IPS DF 4.7 (cell line): ENCODE measurements around the gene BFAR.
"Not testable (repeated sequence)": the region's sequence is repeated elsewhere in the genome, so short reads cannot be mapped to it uniquely, and the experiment has no call there.

Source experiments
- DNase-seq: peaks from one replicate; pipeline ENCODE4 v3.0.0-alpha.2; 2013; ENCODE audit warnings: low spot score; ENCODE audit errors: extremely low read depth

Gene BFAR

DNA sequence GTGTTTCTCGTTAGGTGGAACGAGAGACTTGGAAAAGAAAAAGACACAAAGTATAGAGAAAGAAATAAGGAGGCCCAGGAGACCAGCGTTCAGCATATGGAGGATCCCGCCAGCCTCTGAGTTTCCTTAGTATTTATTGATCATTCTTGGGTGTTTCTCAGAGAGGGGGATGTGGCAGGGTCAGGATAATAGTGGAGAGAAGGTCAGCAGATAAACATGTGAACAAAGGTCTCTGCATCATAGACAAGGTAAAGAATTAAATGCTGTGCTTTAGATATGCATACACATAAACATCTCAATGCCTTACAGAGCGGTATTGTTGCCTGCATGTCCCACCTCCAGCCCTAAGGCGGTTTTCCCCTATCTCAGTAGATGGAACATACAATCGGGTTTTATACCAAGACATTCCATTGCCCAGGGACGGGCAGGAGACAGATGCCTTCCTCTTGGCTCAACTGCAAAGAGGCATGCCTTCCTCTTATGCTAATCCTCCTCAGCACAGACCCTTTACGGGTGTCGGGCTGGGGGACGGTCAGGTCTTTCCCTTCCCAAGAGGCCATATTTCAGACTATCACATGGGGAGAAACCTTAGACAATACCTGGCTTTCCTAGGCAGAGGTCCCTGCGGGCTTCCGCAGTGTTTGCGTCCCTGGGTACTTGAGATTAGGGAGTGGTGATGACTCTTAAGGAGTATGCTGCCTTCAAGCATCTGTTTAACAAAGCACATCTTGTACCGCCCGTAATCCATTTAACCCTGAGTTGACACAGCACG is 3.6 kb downstream of the BFAR start:
- DNase-seq = not testable (repeated sequence)

DNA sequence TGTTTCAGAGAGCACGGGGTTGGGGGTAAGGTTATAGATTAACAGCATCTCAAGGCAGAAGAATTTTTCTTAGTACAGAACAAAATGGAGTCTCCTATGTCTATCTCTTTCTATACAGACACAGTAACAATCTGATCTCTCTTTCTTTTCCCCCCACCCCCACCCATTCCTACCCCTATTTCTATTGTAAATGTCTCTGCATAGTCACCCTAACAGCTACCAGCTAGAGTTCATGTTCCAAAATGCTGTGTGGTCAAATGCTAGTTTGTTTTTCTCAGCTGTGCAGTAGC is 4.1 kb downstream of the BFAR start:
- not testable (repeated sequence) for DNase-seq

DNA sequence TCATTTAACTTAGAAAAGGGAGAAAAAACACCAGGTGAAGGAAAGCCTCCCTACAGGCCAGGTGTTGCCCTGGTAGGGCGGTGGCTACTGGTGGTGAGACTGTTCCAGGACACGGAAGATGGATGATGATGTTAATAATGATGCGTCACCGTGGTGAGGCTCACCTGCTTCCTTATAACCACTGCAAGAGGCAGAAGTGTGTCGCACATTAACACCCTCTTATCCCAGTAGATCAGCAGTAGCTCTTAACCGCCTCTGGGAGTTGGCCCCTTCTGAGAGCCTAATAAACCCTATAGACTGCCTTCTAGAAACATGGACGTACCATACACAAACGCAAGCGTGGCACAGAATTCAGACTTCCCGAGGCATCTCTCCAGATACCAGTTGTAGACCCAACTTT is 7.8 kb downstream of the BFAR start:
- DNase-seq = no peak

DNA sequence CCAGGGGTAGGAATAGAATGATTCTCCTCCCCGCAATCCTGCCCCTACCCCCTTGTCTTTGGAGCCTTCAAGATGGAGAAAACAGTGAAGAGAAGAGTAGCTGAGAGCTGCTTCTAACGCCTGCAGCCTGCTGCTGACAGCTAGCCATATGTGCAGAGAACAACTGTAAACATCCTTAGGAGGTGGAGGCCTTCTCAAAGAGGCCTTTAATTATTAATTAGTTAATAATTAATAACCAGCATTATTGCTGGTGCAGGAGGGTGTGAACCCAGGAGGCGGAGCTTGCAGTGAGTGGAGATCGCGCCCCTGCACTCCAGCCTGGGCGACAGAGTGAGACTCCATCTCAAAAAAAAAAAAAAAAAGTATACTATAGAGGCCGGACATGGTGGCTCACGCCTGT is 8.5 kb downstream of the BFAR start:
- DNase-seq = no peak

DNA sequence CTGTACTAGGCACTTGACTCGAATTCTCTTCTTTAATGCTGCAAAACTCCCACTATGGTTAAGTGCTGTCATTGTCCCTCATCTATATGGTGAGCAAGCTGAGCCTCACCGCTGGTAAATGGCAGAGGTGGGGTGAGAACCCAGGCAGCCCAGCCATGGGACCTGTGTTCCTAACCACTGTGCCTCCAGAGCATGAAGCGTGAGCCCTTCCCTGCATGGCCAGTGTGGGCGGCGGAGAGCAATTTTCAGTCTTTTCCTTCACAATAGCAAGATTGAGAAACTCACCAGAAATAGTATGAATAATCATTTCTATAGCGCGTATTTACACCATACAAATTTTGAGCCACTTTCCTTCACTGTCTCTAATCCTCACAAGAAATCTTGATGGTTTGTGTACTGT is 9.2 kb downstream of the BFAR start:
- no peak for DNase-seq

DNA sequence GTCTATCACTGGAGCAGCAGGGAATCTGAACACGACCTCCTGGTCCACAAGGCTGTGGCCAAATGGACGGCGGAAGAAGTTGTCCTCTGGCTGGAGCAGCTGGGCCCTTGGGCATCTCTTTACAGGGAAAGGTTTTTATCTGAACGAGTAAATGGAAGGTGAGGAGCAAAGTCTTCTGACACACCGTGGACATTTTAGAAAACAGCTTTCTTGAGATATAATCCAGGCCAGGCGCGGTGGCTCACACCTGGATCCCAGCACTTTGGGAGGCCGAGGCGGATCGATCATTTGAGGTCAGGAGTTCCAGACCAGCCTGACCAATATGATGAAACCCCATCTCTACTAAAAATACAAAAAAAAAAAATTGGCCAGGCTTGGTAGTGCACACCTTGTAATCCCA is 17.1 kb downstream of the BFAR start:
- DNase-seq = no peak

DNA sequence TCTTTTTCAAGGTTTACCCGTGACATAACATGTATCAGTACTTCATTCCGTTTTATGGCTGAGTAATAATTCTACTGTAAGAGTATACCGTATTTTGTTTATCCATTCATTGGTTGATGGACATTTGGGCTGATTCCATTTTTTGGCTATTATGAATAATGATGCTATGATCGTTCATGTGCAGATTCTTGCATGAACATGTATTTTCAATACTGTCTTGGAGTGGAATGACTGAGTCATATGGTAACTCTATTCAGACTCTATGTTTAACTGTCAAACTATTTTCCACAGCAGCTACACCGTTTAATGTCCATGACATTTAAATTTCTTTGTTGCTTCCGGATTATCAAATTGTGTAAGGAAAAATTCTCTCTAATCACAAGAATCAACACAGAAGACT is 17.9 kb downstream of the BFAR start:
- no peak for DNase-seq

DNA sequence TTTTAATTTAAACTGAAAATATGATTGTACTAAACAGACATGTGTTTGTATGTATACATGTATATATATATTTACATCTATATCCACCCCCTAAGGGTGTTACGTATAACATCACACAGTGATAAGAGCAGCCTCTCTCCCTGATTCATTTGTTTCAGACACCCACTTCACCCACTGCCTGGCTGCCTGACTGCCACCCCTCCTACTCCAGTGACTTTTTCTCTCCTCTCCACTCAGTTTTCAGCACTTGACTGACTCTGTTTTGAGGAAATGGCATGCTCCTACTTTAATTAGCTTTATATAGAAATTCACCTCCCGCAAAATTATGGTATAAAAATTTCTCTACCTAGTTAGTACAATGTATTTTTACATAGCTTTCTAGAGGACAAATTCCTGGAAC is 20.0 kb downstream of the BFAR start:
- no peak for DNase-seq

DNA sequence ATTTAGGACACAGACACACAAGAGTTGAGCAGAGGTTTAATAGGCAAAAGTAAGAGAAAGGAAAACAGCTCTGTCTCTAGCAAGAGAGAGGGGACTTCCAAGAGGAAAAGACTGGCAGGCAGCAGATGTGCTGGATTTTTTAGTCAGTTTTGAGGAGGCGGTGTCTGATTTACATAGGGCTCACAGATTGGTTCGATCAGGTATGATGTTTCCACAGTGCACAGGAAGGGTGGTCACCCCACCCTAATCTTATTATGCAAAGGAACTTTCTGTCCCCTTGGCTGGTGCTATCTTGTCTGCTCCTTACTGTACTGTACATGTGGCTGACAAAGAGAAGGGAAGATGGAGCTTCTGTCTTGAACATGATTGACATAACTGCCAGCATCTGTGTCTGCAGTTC is 25.3 kb downstream of the BFAR start:
- no peak for DNase-seq

DNA sequence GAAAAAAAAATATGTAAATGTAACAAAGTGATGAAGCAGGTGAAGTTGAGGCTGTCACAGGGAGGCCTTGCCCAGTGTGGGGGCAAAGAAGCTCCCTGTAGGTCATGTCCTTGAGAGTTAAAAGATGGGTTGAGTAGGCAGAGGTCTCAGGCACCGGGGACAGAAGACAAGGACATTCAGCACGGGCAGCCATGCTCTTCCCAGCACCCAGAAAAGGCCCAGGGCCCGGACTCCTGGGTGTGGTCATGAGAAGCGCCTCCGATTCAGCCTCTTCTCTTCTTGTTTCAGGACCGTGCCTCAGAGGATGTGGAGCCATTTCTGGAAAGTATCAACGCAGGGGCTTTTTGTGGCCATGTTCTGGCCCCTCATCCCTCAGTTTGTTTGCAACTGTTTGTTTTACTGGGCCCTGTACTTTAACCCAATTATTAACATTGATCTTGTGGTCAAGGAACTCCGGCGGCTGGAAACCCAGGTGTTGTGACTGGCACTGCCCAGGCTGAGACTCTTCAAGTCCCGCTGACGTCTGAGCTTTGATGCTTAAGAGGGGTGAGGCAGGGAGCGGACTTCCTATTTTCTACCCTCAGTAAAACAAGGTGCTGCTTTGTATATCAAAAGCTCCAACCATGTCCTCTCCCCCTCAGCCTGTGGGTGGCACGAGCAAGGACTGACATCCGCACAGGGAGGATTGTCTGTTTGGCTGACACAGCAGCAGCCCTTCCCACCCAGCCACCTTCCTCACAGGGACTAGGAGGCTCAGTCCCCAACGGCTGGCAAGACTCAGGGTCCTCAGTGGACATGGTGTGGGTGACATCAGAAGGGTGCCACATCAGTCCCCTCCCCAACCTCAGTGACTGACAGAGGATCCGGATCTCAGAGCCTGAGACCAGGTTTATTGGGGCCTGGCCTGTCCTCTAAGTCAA is 34.9 kb downstream of the BFAR start:
- no peak for DNase-seq

DNA sequence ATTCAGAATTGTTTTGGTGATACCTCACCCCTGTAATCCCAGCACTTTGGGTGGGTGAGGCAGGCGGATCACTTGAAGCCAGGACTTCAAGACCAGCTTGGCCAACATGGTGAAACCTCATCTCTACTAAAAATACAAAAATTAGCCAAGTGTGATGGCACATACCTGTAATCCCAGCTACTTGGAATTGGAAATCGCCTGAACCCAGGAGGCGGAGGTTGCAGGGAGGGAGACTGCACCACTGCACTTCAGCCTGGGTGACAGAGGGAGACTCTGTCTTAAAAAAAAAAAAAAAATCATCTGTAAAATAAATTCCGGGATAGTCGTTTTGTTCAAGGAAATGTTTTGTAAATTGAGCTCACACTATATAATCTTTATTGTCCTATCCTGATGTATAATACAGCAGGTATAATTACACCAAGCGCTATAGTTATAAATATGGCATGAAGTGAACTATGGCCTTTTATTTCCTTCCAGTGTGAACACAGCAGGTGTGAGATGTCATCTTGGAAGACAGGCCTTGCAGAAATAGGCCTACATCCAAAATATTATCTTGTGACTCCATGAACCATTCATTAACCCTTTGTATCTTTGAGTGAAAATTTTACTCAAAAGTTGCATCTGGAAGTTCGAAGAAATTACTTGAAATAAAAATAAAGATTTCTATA is 35.9 kb downstream of the BFAR start:
- no peak for DNase-seq

DNA sequence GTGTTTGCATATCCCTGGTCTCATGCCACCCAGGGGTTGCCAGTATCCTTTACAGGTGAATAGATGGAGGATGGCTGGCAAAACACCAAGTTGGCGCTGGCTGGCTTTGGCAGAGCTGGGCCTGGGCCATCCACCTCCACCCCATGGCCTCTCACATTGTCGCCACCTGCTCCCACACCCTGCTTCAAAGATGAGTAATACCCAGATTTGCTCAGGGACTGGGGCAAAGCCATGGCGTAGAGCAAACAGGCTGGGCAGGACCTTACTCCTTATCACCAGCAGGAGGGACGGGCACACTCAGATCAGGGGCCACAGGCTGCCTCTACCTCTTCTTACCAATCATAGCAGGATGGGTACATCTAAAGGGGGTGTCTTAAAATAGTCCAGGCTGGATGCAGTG is 37.0 kb downstream of the BFAR start:
- no peak for DNase-seq

DNA sequence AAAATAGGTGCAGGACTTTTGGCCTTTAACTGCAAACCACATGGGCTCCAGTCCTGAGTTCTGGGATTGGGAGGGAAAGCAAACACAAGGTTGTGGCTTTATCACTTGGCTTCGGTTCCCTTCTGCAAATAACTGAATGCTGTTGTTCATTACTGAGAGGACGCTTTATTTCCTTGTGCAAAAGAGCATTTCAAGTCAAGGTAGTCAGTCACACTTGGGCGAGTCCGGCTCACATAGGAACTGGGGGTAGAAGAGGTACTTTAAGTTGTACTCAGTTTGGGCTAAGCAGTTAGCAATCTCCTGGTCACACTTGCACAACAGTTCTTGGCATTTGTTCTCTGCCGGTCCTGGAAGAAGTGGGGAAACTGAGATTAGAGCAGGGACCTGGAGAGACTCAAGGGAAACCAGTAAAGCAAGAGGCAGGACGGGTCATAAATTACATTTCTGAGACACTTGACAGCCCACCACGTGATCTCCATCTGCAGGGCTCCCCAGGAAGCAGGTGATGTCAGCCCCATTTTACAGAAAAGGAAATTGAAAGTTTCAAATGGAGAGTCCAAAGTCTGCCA is 39.7 kb downstream of the BFAR start:
- DNase-seq = no peak

DNA sequence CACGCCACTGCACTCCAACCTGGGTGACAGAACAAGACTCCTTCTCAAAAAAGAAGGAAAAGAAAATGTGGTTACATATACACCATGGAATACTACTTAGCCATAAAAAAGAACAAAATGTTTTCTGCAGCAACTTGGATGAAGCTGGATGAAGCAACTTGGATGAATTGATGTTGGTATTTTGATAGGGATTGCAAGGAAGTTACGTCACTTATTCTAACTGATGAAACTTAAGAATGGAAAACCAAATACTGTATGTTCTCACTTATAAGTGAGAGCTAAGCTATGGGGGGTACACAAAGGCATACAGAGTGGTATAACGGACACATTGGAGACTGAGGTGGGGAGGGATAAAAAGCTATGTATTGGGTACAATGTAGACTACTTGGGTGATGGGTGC is 43.9 kb downstream of the BFAR start:
- no peak for DNase-seq

DNA sequence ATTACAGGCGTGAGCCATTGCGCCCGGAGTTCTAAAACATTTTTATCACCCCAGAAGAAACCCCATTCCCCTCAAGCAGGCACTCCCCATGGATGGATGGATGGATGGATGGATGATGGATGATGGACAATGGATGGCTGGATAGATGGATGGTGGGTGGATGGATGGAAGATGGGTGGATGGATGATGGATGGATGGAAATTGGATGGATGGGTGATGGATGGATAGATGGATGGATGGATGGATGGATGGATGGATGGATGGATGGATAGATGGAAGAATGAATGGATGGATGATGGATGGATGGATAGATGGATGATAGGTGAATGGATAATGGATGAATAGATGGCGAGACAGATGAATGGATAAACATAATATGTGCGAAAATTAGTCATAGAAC is 44.9 kb downstream of the BFAR start:
- DNase-seq = no peak

DNA sequence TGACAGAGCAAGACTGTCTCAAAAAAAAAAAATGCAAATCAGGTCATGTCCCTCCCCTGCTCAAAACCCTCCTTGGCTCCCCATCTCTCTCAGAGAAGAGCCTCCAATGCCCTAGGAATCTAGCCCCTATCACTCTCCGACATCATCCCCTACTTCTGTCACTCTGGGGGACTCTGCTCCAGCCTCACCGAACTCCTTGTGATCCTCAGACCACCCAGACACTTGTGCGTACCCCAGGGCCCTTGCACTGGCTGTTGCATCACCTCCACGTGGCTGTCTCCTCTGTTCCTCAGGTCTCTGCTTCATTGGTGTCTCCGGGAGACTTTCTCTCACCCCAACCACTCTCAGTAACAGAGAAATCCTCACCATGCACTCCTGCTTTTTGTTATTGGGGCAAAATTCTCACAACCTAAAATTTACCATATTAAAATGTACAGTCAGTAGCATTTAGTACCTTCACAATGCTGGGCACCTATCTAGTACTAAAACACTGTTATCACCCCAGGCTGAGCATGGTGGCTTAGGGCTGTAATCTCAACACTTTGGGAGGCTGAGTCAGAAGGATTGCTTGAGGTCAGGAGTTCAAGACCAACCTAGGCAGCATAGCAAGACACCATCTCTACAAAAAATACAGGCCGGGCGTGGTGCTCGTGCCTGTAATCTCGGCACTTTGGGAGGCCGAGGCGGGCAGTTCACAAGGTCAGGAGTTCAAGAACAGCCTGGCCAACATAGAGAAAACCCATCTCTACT is 46.2 kb downstream of the BFAR start:
- DNase-seq = no peak

DNA sequence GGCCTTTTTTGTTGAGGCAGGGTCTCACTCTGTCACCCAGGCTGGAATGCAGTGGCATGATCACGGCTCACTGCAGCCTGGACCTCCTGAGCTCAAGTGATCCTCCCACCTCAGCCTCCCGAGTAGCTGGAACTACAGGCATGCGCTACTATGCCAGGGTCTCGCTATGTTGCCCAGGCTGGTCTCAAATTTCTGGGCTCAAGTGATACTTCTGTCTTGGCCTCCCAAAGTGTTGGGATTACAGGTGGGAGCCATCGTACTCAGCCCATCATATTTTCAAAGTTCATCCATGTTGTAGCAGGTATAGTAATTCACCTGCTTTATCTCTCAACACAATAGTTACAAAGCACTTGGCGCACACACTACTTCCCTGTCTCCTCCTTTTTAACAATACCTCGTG is 47.6 kb downstream of the BFAR start:
- DNase-seq = not testable (repeated sequence)

DNA sequence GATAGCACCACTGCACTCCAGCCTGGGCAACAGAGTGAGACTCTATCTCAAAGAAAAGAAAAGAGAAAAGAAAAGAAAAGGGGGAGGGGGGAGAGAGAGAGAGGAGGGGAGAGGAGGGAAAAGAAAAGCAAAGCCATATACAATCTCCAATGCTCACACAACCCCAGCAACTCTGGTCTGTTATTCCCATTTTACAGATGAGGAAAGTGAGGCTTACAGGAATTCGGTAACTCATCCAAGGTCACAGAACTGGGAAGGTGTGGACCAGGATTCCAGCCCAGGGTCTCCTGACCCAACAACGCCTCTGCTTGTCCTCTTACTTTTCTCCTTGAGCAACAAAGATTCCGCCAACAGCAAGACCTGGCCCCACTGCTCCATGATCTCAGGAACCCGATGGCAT is 48.4 kb downstream of the BFAR start:
- DNase-seq = no peak

DNA sequence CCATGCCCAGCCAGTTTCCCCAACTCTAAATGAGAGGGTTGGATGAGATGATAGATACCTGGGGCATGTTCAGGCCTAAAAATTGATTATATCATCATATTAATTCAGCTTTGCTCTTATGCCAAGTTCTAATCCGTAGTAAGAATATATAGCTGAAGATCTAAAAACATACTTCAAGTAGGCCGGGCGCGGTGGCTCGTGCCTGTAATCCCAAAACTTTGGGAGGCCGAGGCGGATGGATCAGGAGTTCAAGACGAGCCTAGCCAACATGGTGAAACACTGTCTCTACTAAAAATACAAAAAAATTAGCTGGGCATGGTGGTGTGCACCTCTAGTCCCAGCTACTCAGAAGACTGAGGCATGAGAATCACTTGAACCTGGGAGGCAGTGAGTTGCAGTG is 49.4 kb downstream of the BFAR start:
- DNase-seq = no peak

DNA sequence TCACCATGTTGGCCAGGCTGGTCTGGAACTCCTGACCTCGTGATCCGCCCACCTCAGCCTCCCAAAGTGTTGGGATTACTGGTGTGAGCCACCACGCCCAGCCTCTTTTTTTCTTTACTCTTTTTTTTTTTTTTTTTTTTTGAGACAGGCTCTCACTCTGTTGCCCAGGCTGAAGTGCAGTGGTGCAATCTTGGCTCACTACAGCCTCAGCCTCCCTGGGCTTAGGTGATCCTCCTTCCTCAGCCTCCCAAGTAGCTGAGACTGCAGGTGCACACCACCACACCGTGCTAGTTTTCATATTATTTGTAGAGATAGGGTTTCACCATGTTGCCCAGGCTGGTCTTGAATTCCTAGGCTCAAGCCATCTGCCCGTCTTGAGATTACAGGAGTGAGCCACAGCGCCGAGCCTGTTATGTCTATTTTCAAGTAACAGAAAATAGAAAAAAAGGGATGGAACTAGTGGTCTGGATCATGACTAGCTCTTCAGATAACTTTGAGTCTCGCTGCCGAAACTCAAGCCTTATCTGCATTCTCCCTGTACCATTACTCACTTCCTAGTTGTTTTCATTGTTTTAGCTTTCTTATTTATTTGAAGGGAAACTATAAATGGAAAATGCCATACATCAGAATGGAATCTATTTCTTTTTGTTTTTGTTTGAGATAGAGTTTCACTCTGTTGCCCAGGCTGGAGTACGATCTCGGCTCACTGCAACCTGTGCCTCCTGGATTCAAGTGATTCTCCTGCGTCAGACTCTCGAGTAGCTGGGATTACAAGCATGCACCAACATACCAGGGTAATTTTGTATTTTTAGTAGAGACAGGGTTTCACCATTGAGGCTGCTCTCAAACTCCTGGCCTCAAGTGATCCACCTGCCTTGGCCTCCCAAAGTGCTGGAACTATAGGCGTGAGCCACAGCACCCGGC is 53.4 kb downstream of the BFAR start:
- DNase-seq = not testable (repeated sequence)
